T-cell (primary cell): ENCODE data around the gene AK6. TPM values are rescaled to one million over a fixed set of nuclear protein-coding genes. Genes with fewer than 3 reads are reported as not detected.
A peak's percentile ranks its signal among the peaks of the same experiment; 100 is the strongest.

ENCODE experiments used
- ATAC-seq, 4 experiments: fragments of 200-7000 bp in 3 of 4; fragments of 150-1000 bp in 1 of 4; cut with Tn5 transposase; replicated peaks in 1 of 4; 1 replicate in 3 of 4; 2 replicates in 1 of 4; pipeline ENCODE4 v1.10.0; 2021; ENCODE audit warnings: moderate library complexity in 3 of 4, mild to moderate bottlenecking in 2 of 4, moderate number of reproducible peaks in 1 of 4
- CTCF ChIA-PET, 2 donors: fragments of 300-600 bp; sonication (Branson Sonifier 250); formaldehyde crosslinking; loops; one replicate each; lab custom pipeline; 2022; ENCODE audit warnings: antibody characterized with exemption in 2 of 2; lab: Charles Lee
- POLR2A ChIA-PET, 2 donors: fragments of 300-600 bp; sonication (Branson Sonifier 250); formaldehyde crosslinking; loops; one replicate each; lab custom pipeline; 2022; ENCODE audit warnings: antibody characterized with exemption in 2 of 2; lab: Charles Lee
- DNase-seq, 35 experiments: peaks; one replicate each; pipeline versions ENCODE4 v3.0.0 to v3.0.0-alpha.2; 2013 to 2023
- H3K27ac ChIP-seq: one replicate; pipeline ENCODE4 v1.5.1; 2013; ENCODE audit warnings: low read length
- H3K27me3 ChIP-seq, 2 experiments: replicated peaks in 1 of 2; 1 replicate in 1 of 2; 2 replicates in 1 of 2; pipeline versions ENCODE4 v1.6.1 to v1.7.0; 2013; ENCODE audit warnings: low read length in 1 of 2, mixed read lengths in 1 of 2; ENCODE audit not compliant: control insufficient read depth in 2 of 2, insufficient read depth in 2 of 2; ENCODE audit errors: extremely low read depth in 1 of 2
- H3K36me3 ChIP-seq, 2 donors: 1 replicate in 1 of 2; 2 replicates in 1 of 2; pipeline versions ENCODE4 v1.6.1 to v1.7.0; 2013; ENCODE audit warnings: low read length in 1 of 2; ENCODE audit not compliant: control insufficient read depth in 2 of 2, insufficient read depth in 1 of 2; ENCODE audit errors: extremely low read depth in 1 of 2
- H3K4me1 ChIP-seq, 2 experiments: 1 replicate in 1 of 2; 2 replicates in 1 of 2; pipeline versions ENCODE4 v1.6.1 to v1.7.0; 2013; ENCODE audit warnings: low read length in 2 of 2, mixed read lengths in 1 of 2; ENCODE audit not compliant: insufficient read depth in 2 of 2, control insufficient read depth in 1 of 2; ENCODE audit errors: extremely low read depth in 1 of 2
- H3K4me3 ChIP-seq, 2 donors: 1 replicate in 1 of 2; 2 replicates in 1 of 2; pipeline versions ENCODE4 v1.5.1 to v1.7.0; 2013; ENCODE audit warnings: mild to moderate bottlenecking in 2 of 2, low read length in 1 of 2, moderate library complexity in 1 of 2; ENCODE audit not compliant: control insufficient read depth in 1 of 2; ENCODE audit errors: extremely low read depth in 1 of 2
- H3K9me3 ChIP-seq: 2 replicates; pipeline ENCODE4 v1.7.0; 2013
- H3K27ac Mint-ChIP-seq, 2 donors: one replicate each; pipeline ENCODE4 v1.8.0; 2020 to 2021; ENCODE audit warnings: mild to moderate bottlenecking in 2 of 2, mixed read lengths in 2 of 2
- H3K27me3 Mint-ChIP-seq, 2 donors: one replicate each; pipeline ENCODE4 v1.8.0; 2021 to 2022; ENCODE audit warnings: mixed read lengths in 2 of 2
- H3K36me3 Mint-ChIP-seq: one replicate; pipeline ENCODE4 v1.8.0; 2021; ENCODE audit warnings: mixed read lengths
- H3K4me1 Mint-ChIP-seq, 3 donors: one replicate each; pipeline ENCODE4 v1.8.0; 2020 to 2022; ENCODE audit warnings: mixed read lengths in 3 of 3, mild to moderate bottlenecking in 1 of 3
- H3K4me3 Mint-ChIP-seq, 3 donors: one replicate each; pipeline ENCODE4 v1.8.0; 2020 to 2022; ENCODE audit warnings: mild to moderate bottlenecking in 3 of 3, mixed read lengths in 3 of 3, moderate library complexity in 3 of 3
- H3K9me3 Mint-ChIP-seq, 3 donors: one replicate each; pipeline ENCODE4 v1.8.0; 2020 to 2022; ENCODE audit warnings: mixed read lengths in 3 of 3
- whole genome bisulfite sequencing: methylation state at CpG from one replicate; pipeline ENCODE4 v1.1.5; 2013; ENCODE audit warnings: missing lambda C conversion rate; ENCODE audit not compliant: insufficient coverage; 5-methylcytosine and 5-hydroxymethylcytosine counted together
- total RNA-seq, 35 experiments: library from RNA in 6 of 35; stranded (reverse) in 6 of 35; fragments of 120-200 nt in 1 of 35; gene quantifications; one replicate each; pipeline versions ENCODE4 v1.2.1 to v1.2.4 and lab custom pipeline; 2013 to 2026

AK6 gene
- total RNA-seq, 5 donors from 2014 or later (not counting 1 experiment from before 2014, with no cell fraction given), result 9.5 to 23.8 (median 19.1) TPM

GRCh38 chr5:69331528-69332445, 37.5 kb downstream of the AK6 start:
- H3K4me3 Mint-ChIP-seq, result peak overlapping the region; percentile 80 to 95 (median 93)
- 80% methylated on average over 7 of the region's 11 CpGs for WGBS
- CTCF ChIA-PET, result interaction anchor here (0.6 to 1.4 kb wide), 5 partner anchors 14 to 288 kb away, joined by 3 to 17 read pairs (median 4); partner anchors contain the start of genes CDK7 (in 1 of the 2) and SLC30A5 (in 1 of the 2)
- no peaks in the 10 kb centered on the region for H3K27me3 Mint-ChIP-seq
- H3K27ac Mint-ChIP-seq, result peak overlapping the region; percentile 96 to 99
- H3K4me1 ChIP-seq, result peaks cover 4 to 22% of the 10 kb centered on the region in 2 experiments
- H3K27me3 ChIP-seq, result no peaks in the 10 kb centered on the region
- peak overlapping the region; percentile 74 to 84 for H3K4me3 ChIP-seq
- H3K36me3 ChIP-seq, result no peaks in the 10 kb centered on the region
- peak overlapping the region; percentile 81 for H3K27ac ChIP-seq
- H3K4me1 Mint-ChIP-seq, result peaks cover 16 to 21% (median 19%) of the 10 kb centered on the region in 3 donors
- POLR2A ChIA-PET, result interaction anchor here (0.6 to 1.1 kb wide), 3 partner anchors 96 to 114 kb away, joined by 3 to 5 read pairs (median 3); partner anchors contain the start of gene CDK7 (in 1 of the 2)
- no peak for ATAC-seq
- no peak for DNase-seq
- no peaks in the 10 kb centered on the region for H3K36me3 Mint-ChIP-seq
- H3K9me3 ChIP-seq, result no peaks in the 10 kb centered on the region
- no peaks in the 10 kb centered on the region for H3K9me3 Mint-ChIP-seq

GRCh38 chr5:69329905-69330489, 39.3 kb downstream of the AK6 start:
- H3K4me3 ChIP-seq, result no peak overlapping the region
- Mint-ChIP-seq H3K27me3 (no peaks in the 10 kb centered on the region), H3K27ac (no peak overlapping the region), H3K36me3 (no peaks in the 10 kb centered on the region), H3K9me3 (no peaks in the 10 kb centered on the region), H3K4me1 (peaks cover 16 to 20% (median 19%) of the 10 kb centered on the region in 3 donors), H3K4me3 (no peak overlapping the region)
- CTCF ChIA-PET, result interaction anchor here in 1 of 2 donors (0.7 kb wide), 1 partner anchor 42 kb away, joined by 7 read pairs; no protein-coding TSS in a partner anchor
- DNase-seq (no peak), ATAC-seq (no peak)
- peaks cover 4 to 21% of the 10 kb centered on the region in 2 experiments for H3K4me1 ChIP-seq
- H3K27ac ChIP-seq, result no peak overlapping the region
- no peaks in the 10 kb centered on the region for H3K27me3 ChIP-seq
- POLR2A ChIA-PET, result no interaction called here
- no peaks in the 10 kb centered on the region for H3K9me3 ChIP-seq
- WGBS, result 100% methylated on average over 6 of the region's 9 CpGs
- H3K36me3 ChIP-seq, result no peaks in the 10 kb centered on the region

- H3K36me3 ChIP-seq, result peaks cover 0 to 2% of the 10 kb centered on the region in 2 donors
- peak overlapping the region in 1 of 2 donors; percentile 30 for H3K27ac Mint-ChIP-seq
- H3K27me3 ChIP-seq, result no peaks in the 10 kb centered on the region
- no peak for DNase-seq
- H3K9me3 Mint-ChIP-seq, result no peaks in the 10 kb centered on the region
- CTCF ChIA-PET, result no interaction called here
- POLR2A ChIA-PET, result no interaction called here
- no peak overlapping the region for H3K4me3 Mint-ChIP-seq
- H3K9me3 ChIP-seq, result no peaks in the 10 kb centered on the region
- peaks cover 0 to under 1% (median 0%) of the 10 kb centered on the region in 3 donors for H3K4me1 Mint-ChIP-seq
- H3K4me3 ChIP-seq, result no peak overlapping the region
- no peak overlapping the region for H3K27ac ChIP-seq
- H3K36me3 Mint-ChIP-seq, result peaks cover 5% of the 10 kb centered on the region
- H3K4me1 ChIP-seq, result no peaks in the 10 kb centered on the region
- no peak for ATAC-seq
- WGBS, result no CpG with 5 or more reads among the region's 1 CpG
- H3K27me3 Mint-ChIP-seq, result no peaks in the 10 kb centered on the region
These were observed 43.0 kb downstream of the AK6 start for GRCh38 chr5:69326365-69326764.

GRCh38 chr5:69317391-69317790, 51.9 kb downstream of the AK6 start:
- Mint-ChIP-seq H3K9me3 (no peaks in the 10 kb centered on the region), H3K27me3 (no peaks in the 10 kb centered on the region), H3K27ac (no peak overlapping the region), H3K4me3 (no peak overlapping the region), H3K36me3 (peaks cover 36% of the 10 kb centered on the region), H3K4me1 (no peaks in the 10 kb centered on the region)
- ChIA-PET POLR2A (no interaction called here), CTCF (no interaction called here)
- Histone ChIP-seq H3K4me3 (no peak overlapping the region), H3K27ac (no peak overlapping the region), H3K27me3 (no peaks in the 10 kb centered on the region), H3K36me3 (peaks cover 4 to 18% of the 10 kb centered on the region in 2 donors), H3K4me1 (no peaks in the 10 kb centered on the region), H3K9me3 (no peaks in the 10 kb centered on the region)
- no peak for DNase-seq
- WGBS, result no CpG with 5 or more reads among the region's 4 CpGs
- no peak for ATAC-seq

DNA sequence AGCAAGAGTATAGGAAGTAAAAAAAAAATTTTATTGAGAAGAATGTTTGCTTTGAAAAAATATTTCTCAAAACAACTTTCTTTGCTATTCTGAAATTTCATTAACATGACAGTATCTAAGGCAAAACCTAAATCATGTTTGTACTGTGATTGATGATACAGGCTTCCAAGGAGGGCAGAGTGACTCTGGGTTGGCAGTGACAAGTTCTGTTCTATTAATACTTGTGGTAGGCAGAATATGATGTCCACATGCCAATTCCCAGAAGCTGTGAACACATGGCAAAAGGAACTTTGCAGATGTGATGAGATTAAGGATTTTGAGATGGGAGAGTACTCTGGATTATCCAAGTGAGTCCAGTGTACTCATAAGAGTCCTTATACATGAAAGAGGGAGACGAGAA, 53.3 kb downstream of the AK6 start:
- ChIA-PET CTCF (interaction anchor here (0.6 kb wide), 4 partner anchors 27 to 553 kb away, joined by 3 to 4 read pairs (median 3); no protein-coding TSS in a partner anchor), POLR2A (interaction anchor here (0.6 to 0.7 kb wide), 3 partner anchors 49 to 1513 kb away, joined by 3 read pairs; partner anchors contain the start of gene CDK7 (in 1 of the 2))
- H3K27ac Mint-ChIP-seq, result no peak overlapping the region

GRCh38 chr5:69313428-69313827, 55.9 kb downstream of the AK6 start:
- Mint-ChIP-seq H3K9me3 (peaks cover 0 to 8% (median 0%) of the 10 kb centered on the region in 3 donors), H3K4me3 (no peak overlapping the region), H3K4me1 (no peaks in the 10 kb centered on the region), H3K36me3 (peaks cover 49% of the 10 kb centered on the region), H3K27me3 (no peaks in the 10 kb centered on the region), H3K27ac (no peak overlapping the region)
- no peaks in the 10 kb centered on the region for H3K4me1 ChIP-seq
- no peaks in the 10 kb centered on the region for H3K27me3 ChIP-seq
- no peak overlapping the region for H3K4me3 ChIP-seq
- POLR2A ChIA-PET, result no interaction called here
- H3K9me3 ChIP-seq, result no peaks in the 10 kb centered on the region
- peaks cover 10 to 19% of the 10 kb centered on the region in 2 donors for H3K36me3 ChIP-seq
- no peak overlapping the region for H3K27ac ChIP-seq
- no peak for DNase-seq
- CTCF ChIA-PET, result no interaction called here
- no peak for ATAC-seq
- 96% methylated on average over 7 of the region's 9 CpGs for WGBS

More for the DNA sequence above, 53.3 kb downstream of the AK6 start:
- no peaks in the 10 kb centered on the region for H3K9me3 ChIP-seq
- ATAC-seq (no peak), DNase-seq (no peak)
- no CpG with 5 or more reads among the region's 1 CpG for WGBS
- no peak overlapping the region for H3K27ac ChIP-seq
- Mint-ChIP-seq H3K36me3 (peaks cover 40% of the 10 kb centered on the region), H3K4me1 (no peaks in the 10 kb centered on the region), H3K4me3 (no peak overlapping the region), H3K9me3 (no peaks in the 10 kb centered on the region), H3K27me3 (no peaks in the 10 kb centered on the region)
- no peak overlapping the region for H3K4me3 ChIP-seq
- peaks cover 4 to 18% of the 10 kb centered on the region in 2 donors for H3K36me3 ChIP-seq
- H3K27me3 ChIP-seq, result no peaks in the 10 kb centered on the region
- H3K4me1 ChIP-seq, result no peaks in the 10 kb centered on the region
